Measurements from ENCODE around the gene SAPCD1.

SAPCD1 gene

GRCh38 chr6:31723245-31723979 is 39.0 kb upstream of the SAPCD1 start, which contains the start of gene MPIG6B:
Gene MPIG6B (plus strand): TSS chr6:31723373. CDS start chr6:31723384, 11 bp downstream.
- H3K36me3 ChIP-seq (ENCODE audit: control insufficient read depth, insufficient read depth, low read length), result no peaks in the 10 kb centered on the region
- DNase-seq (ENCODE audit: extremely low read depth, insufficient read length), result no peak
- TF ChIP-seq CTCF (IDR thresholded peaks at IDR 0.05; ENCODE audit: insufficient read depth, low read length, poor library complexity, severe bottlenecking), result no peak
- H3K4me3 ChIP-seq (replicated peaks; ENCODE audit: low read depth, low read length), result no peak within 1 kb of the TSS
- no peaks in the 10 kb centered on the region for H3K27me3 ChIP-seq (replicated peaks; ENCODE audit: control insufficient read depth, insufficient read depth, low read length)

GRCh38 chr6:31723980-31724691 is 38.3 kb upstream of the SAPCD1 start:
- Histone ChIP-seq H3K4me3 (replicated peaks; ENCODE audit: low read depth, low read length) (no peak overlapping the region), H3K27me3 (replicated peaks; ENCODE audit: control insufficient read depth, insufficient read depth, low read length) (no peaks in the 10 kb centered on the region), H3K36me3 (ENCODE audit: control insufficient read depth, insufficient read depth, low read length) (no peaks in the 10 kb centered on the region)
- no peak for DNase-seq (ENCODE audit: extremely low read depth, insufficient read length)
- TF ChIP-seq CTCF (IDR thresholded peaks at IDR 0.05; ENCODE audit: insufficient read depth, low read length, poor library complexity, severe bottlenecking), result no peak

GRCh38 chr6:31725502-31726350 is 36.7 kb upstream of the SAPCD1 start:
- no peak for DNase-seq (ENCODE audit: extremely low read depth, insufficient read length)
- TF ChIP-seq CTCF (IDR thresholded peaks at IDR 0.05; ENCODE audit: insufficient read depth, low read length, poor library complexity, severe bottlenecking), result no peak
- Histone ChIP-seq H3K27me3 (replicated peaks; ENCODE audit: control insufficient read depth, insufficient read depth, low read length) (no peaks in the 10 kb centered on the region), H3K36me3 (ENCODE audit: control insufficient read depth, insufficient read depth, low read length) (no peaks in the 10 kb centered on the region), H3K4me3 (replicated peaks; ENCODE audit: low read depth, low read length) (no peak overlapping the region)

GRCh38 chr6:31727034-31727716 is 35.3 kb upstream of the SAPCD1 start:
- H3K36me3 ChIP-seq (ENCODE audit: control insufficient read depth, insufficient read depth, low read length), result peaks cover 4% of the 10 kb centered on the region; the same call in 1 of the 2 replicates

More at GRCh38 chr6:31727034-31727716, 35.3 kb upstream of the SAPCD1 start:
- Histone ChIP-seq H3K27me3 (replicated peaks; ENCODE audit: control insufficient read depth, insufficient read depth, low read length) (no peaks in the 10 kb centered on the region), H3K4me3 (replicated peaks; ENCODE audit: low read depth, low read length) (no peak overlapping the region)
- no peak for DNase-seq (ENCODE audit: extremely low read depth, insufficient read length)
- no peak for TF ChIP-seq CTCF (IDR thresholded peaks at IDR 0.05; ENCODE audit: insufficient read depth, low read length, poor library complexity, severe bottlenecking)

Measured in GM06990 (cell line).